Measurements from ENCODE around the gene ACO2. TPM values are rescaled to one million over a fixed set of nuclear protein-coding genes. Genes with fewer than 3 reads are reported as not detected.

The ACO2 gene
- total RNA-seq, 1 donor from 2014 or later: 103 TPM

DNA sequence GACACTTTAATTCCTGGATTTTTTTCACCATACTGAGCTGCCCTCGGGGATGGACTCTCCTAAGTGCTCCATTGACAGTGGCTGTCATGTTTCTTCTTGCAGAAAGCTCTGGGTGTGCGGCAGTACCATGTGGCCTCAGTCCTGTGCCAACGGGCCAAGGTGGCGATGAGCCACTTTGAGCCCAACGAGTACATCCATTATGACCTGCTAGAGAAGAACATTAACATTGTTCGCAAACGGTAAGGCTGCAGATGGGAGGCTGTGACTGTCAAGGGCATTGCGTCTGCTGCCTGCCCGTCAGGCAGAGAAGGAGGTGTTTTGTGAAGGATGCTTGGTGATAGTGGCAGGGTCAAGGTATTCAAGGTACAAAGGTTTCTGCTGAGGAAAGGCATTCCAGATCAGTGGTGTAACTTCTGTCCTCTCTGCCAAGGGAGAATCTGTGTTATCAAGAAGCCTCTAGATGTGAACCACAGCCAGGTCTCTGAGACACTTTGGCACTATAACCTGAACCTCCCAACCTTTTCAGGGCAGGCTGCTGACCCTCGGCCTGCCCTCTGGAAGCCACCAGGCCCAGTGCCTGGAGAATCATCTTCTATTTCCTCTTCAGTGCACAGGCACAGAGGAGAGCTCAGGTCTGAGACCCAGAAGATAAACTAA lies 30.8 kb downstream of the ACO2 start:
- TF ChIP-seq, protein P1, sequence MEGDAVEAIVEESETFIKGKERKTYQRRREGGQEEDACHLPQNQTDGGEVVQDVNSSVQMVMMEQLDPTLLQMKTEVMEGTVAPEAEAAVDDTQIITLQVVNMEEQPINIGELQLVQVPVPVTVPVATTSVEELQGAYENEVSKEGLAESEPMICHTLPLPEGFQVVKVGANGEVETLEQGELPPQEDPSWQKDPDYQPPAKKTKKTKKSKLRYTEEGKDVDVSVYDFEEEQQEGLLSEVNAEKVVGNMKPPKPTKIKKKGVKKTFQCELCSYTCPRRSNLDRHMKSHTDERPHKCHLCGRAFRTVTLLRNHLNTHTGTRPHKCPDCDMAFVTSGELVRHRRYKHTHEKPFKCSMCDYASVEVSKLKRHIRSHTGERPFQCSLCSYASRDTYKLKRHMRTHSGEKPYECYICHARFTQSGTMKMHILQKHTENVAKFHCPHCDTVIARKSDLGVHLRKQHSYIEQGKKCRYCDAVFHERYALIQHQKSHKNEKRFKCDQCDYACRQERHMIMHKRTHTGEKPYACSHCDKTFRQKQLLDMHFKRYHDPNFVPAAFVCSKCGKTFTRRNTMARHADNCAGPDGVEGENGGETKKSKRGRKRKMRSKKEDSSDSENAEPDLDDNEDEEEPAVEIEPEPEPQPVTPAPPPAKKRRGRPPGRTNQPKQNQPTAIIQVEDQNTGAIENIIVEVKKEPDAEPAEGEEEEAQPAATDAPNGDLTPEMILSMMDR (IDR thresholded peaks at IDR 0.05; ENCODE audit: insufficient read depth, low read length, poor library complexity, severe bottlenecking): no peak
- no peaks in the 10 kb centered on the region for H3K36me3 ChIP-seq (ENCODE audit: control insufficient read depth, insufficient read depth, low read length)
- no peak for DNase-seq (ENCODE audit: low read depth)
- no peak overlapping the region for H3K4me3 ChIP-seq (ENCODE audit: low read depth, low read length)
- H3K27me3 ChIP-seq (ENCODE audit: control insufficient read depth, insufficient read depth, low read length): no peaks in the 10 kb centered on the region

DNA sequence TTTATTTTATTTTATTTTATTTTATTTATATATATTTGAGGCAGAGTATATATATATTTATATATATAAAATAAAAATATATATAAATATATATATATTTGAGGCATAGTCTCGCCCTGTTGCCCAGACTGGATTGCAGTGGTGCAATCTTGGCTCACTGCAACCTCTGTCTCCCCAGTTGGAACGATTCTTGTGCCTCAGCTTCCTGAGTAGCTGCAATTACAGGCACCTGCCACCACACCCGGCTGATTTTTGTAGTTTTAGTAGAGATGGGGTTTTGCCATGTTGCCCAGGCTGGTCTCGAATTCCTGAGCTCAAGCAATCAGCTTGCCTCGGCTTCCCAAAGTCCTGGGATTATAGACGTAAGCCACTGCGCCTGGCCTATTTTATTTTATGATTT lies 31.4 kb downstream of the ACO2 start:
- DNase-seq (ENCODE audit: low read depth): no peak
- H3K36me3 ChIP-seq (ENCODE audit: control insufficient read depth, insufficient read depth, low read length): no peaks in the 10 kb centered on the region
- no peak overlapping the region for H3K4me3 ChIP-seq (ENCODE audit: low read depth, low read length)
- no peaks in the 10 kb centered on the region for H3K27me3 ChIP-seq (ENCODE audit: control insufficient read depth, insufficient read depth, low read length)
- TF ChIP-seq, protein P1 (IDR thresholded peaks at IDR 0.05; ENCODE audit: insufficient read depth, low read length, poor library complexity, severe bottlenecking): no peak

DNA sequence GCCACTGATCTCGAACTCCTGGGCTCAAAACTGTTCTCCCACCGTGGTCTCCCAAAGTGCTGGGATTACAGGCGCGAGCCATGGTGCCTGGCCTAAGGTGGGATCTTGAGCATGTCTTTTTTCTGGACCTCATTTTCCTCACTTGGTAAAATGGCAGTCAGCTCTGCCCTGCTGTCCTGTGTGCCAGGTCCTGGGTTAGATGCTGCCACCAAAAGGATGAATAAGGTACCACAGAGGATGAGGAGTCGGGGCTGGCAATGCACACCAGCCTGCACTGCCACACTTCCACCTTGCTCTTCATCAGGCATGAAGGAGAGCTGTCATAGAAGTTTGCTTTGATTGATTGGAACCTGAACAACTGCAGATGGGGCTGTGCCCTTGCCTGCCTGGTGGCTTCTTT lies 32.3 kb downstream of the ACO2 start:
- Histone ChIP-seq H3K4me3 (ENCODE audit: low read depth, low read length) (no peak overlapping the region), H3K27me3 (ENCODE audit: control insufficient read depth, insufficient read depth, low read length) (no peaks in the 10 kb centered on the region), H3K36me3 (ENCODE audit: control insufficient read depth, insufficient read depth, low read length) (no peaks in the 10 kb centered on the region)
- no peak for DNase-seq (ENCODE audit: low read depth)
- TF ChIP-seq, protein P1 (IDR thresholded peaks at IDR 0.05; ENCODE audit: insufficient read depth, low read length, poor library complexity, severe bottlenecking): peak; percentile 24

DNA sequence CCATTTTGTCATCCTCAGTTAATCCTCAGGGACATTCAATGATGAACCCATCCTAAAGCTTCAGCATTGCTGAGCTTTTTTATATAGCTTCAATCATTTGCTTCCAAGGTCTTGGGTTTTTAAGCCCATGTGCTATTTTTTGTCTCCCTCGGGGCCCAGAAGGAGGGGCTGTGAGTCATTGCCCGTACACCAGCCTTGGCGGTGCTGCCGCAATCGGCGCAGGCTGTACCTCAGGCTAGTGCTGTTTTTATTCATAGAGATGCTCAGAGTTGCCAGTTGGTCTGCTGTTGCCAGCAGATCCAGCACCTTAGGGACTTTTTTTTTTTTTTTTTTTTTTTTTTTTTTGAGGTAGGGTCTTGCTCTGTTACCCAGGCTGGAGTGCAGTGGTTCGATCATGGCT lies 35.5 kb downstream of the ACO2 start:
- H3K27me3 ChIP-seq (ENCODE audit: control insufficient read depth, insufficient read depth, low read length): no peaks in the 10 kb centered on the region
- no peaks in the 10 kb centered on the region for H3K36me3 ChIP-seq (ENCODE audit: control insufficient read depth, insufficient read depth, low read length)
- H3K4me3 ChIP-seq (ENCODE audit: low read depth, low read length): no peak overlapping the region
- no peak for DNase-seq (ENCODE audit: low read depth)
- TF ChIP-seq, protein P1 (IDR thresholded peaks at IDR 0.05; ENCODE audit: insufficient read depth, low read length, poor library complexity, severe bottlenecking): no peak

DNA sequence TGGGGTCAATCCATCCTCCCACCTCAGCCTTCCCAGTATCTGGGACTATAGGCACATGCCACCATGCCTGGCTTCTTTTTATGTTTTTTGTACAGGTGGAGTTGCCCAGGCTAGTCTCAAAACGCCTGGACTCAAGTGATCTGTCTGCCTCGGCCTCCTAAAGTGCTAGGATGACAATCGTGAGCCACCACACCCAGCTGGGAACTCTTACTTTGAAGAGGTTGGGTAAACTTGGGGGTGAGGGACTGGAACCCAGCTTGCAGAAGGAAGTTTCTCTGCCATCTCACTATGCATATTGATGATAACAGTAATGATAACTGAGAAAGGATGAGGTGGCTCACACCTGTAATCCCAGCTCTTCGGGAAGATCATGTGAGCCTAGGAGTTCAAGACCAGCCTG lies 35.9 kb downstream of the ACO2 start:
- DNase-seq (ENCODE audit: low read depth): no peak
- Histone ChIP-seq H3K4me3 (ENCODE audit: low read depth, low read length) (no peak overlapping the region), H3K36me3 (ENCODE audit: control insufficient read depth, insufficient read depth, low read length) (no peaks in the 10 kb centered on the region), H3K27me3 (ENCODE audit: control insufficient read depth, insufficient read depth, low read length) (no peaks in the 10 kb centered on the region)
- TF ChIP-seq, protein P1 (IDR thresholded peaks at IDR 0.05; ENCODE audit: insufficient read depth, low read length, poor library complexity, severe bottlenecking): no peak

Data from kidney epithelial cell (primary cell).